Muscle layer of duodenum (tissue), 2 donors: ENCODE data around the gene MBNL1.

Experiments used
- H3K27ac ChIP-seq: one replicate; pipeline ENCODE4 v1.7.0; 2013; ENCODE audit warnings: mild to moderate bottlenecking, low read length
- H3K27me3 ChIP-seq: one replicate; pipeline ENCODE4 v1.7.0; 2013; ENCODE audit warnings: low read depth, mild to moderate bottlenecking, control low read depth, low read length
- H3K36me3 ChIP-seq, 2 donors: one replicate each; pipeline ENCODE4 v1.7.0; 2013; ENCODE audit warnings: low read length in 2 of 2, control low read depth in 1 of 2, mild to moderate bottlenecking in 1 of 2; ENCODE audit not compliant: insufficient read depth in 2 of 2, control insufficient read depth in 1 of 2
- H3K4me1 ChIP-seq, 2 donors: one replicate each; pipeline ENCODE4 v1.7.0; 2013; ENCODE audit warnings: low read length in 2 of 2, mild to moderate bottlenecking in 2 of 2, control low read depth in 1 of 2, moderate library complexity in 1 of 2; ENCODE audit not compliant: insufficient read depth in 2 of 2, control insufficient read depth in 1 of 2
- H3K4me3 ChIP-seq, 2 donors: one replicate each; pipeline ENCODE4 v1.7.0; 2013; ENCODE audit warnings: low read length in 2 of 2, low read depth in 1 of 2, mild to moderate bottlenecking in 1 of 2
- H3K9me3 ChIP-seq, 2 donors: one replicate each; pipeline ENCODE4 v1.7.0; 2013; ENCODE audit warnings: low read length in 2 of 2, control low read depth in 1 of 2, mild to moderate bottlenecking in 1 of 2; ENCODE audit not compliant: control insufficient read depth in 1 of 2
- donor health status: healthy.

MBNL1 gene

GRCh38 chr3:152300029-152300731 lies 31.5 kb downstream of the MBNL1 start:
- Histone ChIP-seq H3K36me3 (peaks cover 4 to 31% of the 10 kb centered on the region in 2 donors), H3K27ac (peak overlapping the region; percentile 92), H3K4me1 (peaks cover 12 to 74% of the 10 kb centered on the region in 2 donors), H3K4me3 (peak overlapping the region; percentile 60 to 65), H3K9me3 (no peaks in the 10 kb centered on the region), H3K27me3 (no peaks in the 10 kb centered on the region)

GRCh38 chr3:152301745-152302181 lies 33.0 kb downstream of the MBNL1 start:
- H3K4me1 ChIP-seq: peaks cover 8 to 65% of the 10 kb centered on the region in 2 donors
- no peaks in the 10 kb centered on the region for H3K9me3 ChIP-seq
- H3K27me3 ChIP-seq: no peaks in the 10 kb centered on the region
- peaks cover 4 to 31% of the 10 kb centered on the region in 2 donors for H3K36me3 ChIP-seq
- peak overlapping the region; percentile 34 to 60 for H3K4me3 ChIP-seq
- peak overlapping the region; percentile 90 for H3K27ac ChIP-seq

GRCh38 chr3:152302521-152303021 lies 33.8 kb downstream of the MBNL1 start:
- peak overlapping the region; percentile 13 to 34 for H3K4me3 ChIP-seq
- peaks cover 4 to 31% of the 10 kb centered on the region in 2 donors for H3K36me3 ChIP-seq
- peak overlapping the region; percentile 90 for H3K27ac ChIP-seq
- H3K4me1 ChIP-seq: peaks cover 12 to 65% of the 10 kb centered on the region in 2 donors
- H3K9me3 ChIP-seq: no peaks in the 10 kb centered on the region
- no peaks in the 10 kb centered on the region for H3K27me3 ChIP-seq

- no peaks in the 10 kb centered on the region for H3K9me3 ChIP-seq
- H3K27ac ChIP-seq: peak overlapping the region; percentile 10
- H3K36me3 ChIP-seq: peaks cover 4 to 22% of the 10 kb centered on the region in 2 donors
- no peak overlapping the region for H3K4me3 ChIP-seq
- H3K4me1 ChIP-seq: peaks cover 20 to 69% of the 10 kb centered on the region in 2 donors
- H3K27me3 ChIP-seq: no peaks in the 10 kb centered on the region
Observed at GRCh38 chr3:152304160-152304559, 35.4 kb downstream of the MBNL1 start.

DNA sequence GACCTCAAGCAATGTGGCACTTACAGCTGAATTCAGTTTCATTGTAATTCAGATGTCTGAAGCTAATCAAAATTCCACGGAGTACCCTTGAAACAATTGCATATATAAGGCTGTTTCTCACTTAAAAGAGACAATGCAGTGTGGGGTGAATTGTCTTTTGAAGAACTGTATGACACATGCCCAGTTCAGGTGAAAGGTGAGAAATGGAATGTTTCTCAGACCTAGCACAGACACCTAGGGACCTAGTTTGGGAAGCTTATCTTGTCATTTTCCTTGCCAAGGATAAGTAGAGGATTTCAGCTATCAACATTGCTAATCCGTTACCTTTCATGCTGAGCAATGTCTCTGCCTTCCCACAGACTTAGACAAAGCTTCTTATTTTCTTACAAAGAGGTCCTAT lies 36.3 kb downstream of the MBNL1 start:
- H3K9me3 ChIP-seq: no peaks in the 10 kb centered on the region
- peak overlapping the region; percentile 3 for H3K27ac ChIP-seq
- peaks cover 0 to 15% of the 10 kb centered on the region in 2 donors for H3K36me3 ChIP-seq
- H3K4me3 ChIP-seq: no peak overlapping the region
- H3K27me3 ChIP-seq: no peaks in the 10 kb centered on the region
- H3K4me1 ChIP-seq: peaks cover 13 to 66% of the 10 kb centered on the region in 2 donors

- H3K27ac ChIP-seq: peak overlapping the region; percentile 62
Observed at GRCh38 chr3:152307829-152308474, 39.2 kb downstream of the MBNL1 start.

GRCh38 chr3:152308475-152308844 lies 39.7 kb downstream of the MBNL1 start:
- Histone ChIP-seq H3K9me3 (no peaks in the 10 kb centered on the region), H3K27ac (peak overlapping the region; percentile 62), H3K4me1 (peaks cover 17 to 53% of the 10 kb centered on the region in 2 donors), H3K27me3 (no peaks in the 10 kb centered on the region), H3K4me3 (no peak overlapping the region), H3K36me3 (no peaks in the 10 kb centered on the region)

More at GRCh38 chr3:152307829-152308474, 39.2 kb downstream of the MBNL1 start:
- Histone ChIP-seq H3K9me3 (no peaks in the 10 kb centered on the region), H3K27me3 (no peaks in the 10 kb centered on the region), H3K4me1 (peaks cover 17 to 58% of the 10 kb centered on the region in 2 donors), H3K4me3 (no peak overlapping the region), H3K36me3 (no peaks in the 10 kb centered on the region)

GRCh38 chr3:152309031-152309430 lies 40.3 kb downstream of the MBNL1 start:
- H3K36me3 ChIP-seq: no peaks in the 10 kb centered on the region
- peak overlapping the region; percentile 62 for H3K27ac ChIP-seq
- H3K4me3 ChIP-seq: no peak overlapping the region
- no peaks in the 10 kb centered on the region for H3K27me3 ChIP-seq
- peaks cover 17 to 48% of the 10 kb centered on the region in 2 donors for H3K4me1 ChIP-seq
- no peaks in the 10 kb centered on the region for H3K9me3 ChIP-seq

- Histone ChIP-seq H3K36me3 (no peaks in the 10 kb centered on the region), H3K27ac (peak overlapping the region; percentile 62), H3K27me3 (no peaks in the 10 kb centered on the region), H3K9me3 (no peaks in the 10 kb centered on the region), H3K4me1 (peaks cover 18 to 41% of the 10 kb centered on the region in 2 donors), H3K4me3 (no peak overlapping the region)
Observed at GRCh38 chr3:152309535-152310307, 41.0 kb downstream of the MBNL1 start.

DNA sequence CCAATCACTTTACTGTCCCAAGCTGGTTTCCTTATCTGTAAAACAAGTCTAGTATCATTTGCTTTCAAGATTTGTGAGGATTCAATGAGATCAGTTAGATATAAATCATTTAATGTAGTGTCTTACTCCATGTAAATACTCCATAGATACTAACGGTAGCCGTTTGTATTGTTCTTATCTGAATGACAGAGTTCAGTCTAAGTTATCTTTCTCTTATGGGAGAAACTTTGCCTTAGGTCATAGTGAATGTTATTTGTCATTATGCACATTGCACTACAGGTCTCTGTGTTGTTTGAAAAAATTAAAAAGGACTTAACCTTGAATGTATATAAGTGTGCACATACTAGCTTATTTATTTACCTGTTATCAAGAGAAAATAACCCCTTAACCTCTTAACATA lies 44.7 kb downstream of the MBNL1 start:
- no peaks in the 10 kb centered on the region for H3K27me3 ChIP-seq
- no peaks in the 10 kb centered on the region for H3K36me3 ChIP-seq
- no peak overlapping the region for H3K27ac ChIP-seq
- H3K4me3 ChIP-seq: no peak overlapping the region
- no peaks in the 10 kb centered on the region for H3K9me3 ChIP-seq
- peaks cover 15 to 35% of the 10 kb centered on the region in 2 donors for H3K4me1 ChIP-seq

DNA sequence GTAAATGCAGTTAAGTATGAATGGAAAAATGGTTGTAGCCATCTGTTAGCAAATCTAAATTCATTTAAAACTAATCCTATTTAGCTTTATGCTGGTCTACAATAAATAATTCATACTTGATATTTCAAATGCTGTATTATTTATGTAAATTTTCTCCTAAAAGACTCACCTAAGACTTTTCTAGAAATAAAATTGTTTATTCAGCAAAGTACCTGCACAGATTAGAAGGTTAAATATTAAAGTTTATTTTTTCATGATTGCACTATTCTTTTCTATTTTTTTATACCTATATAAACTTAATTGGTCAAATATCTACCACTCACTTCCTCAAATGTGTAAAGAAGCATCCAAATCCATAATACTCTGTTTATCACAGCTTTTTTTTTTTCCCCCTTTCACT lies 45.2 kb downstream of the MBNL1 start:
- H3K4me1 ChIP-seq: peaks cover 15 to 33% of the 10 kb centered on the region in 2 donors
- no peak overlapping the region for H3K27ac ChIP-seq

More for the DNA sequence above, 45.2 kb downstream of the MBNL1 start:
- no peak overlapping the region for H3K4me3 ChIP-seq
- no peaks in the 10 kb centered on the region for H3K36me3 ChIP-seq
- no peaks in the 10 kb centered on the region for H3K27me3 ChIP-seq
- H3K9me3 ChIP-seq: no peaks in the 10 kb centered on the region
